BLaER1 (cell line): ENCODE results near the gene IPO7.

ENCODE experiments used
- H3K27ac ChIP-seq: shearing (Covaris generic); formaldehyde crosslinking; 2 replicates; pipeline ENCODE4 v1.8.1; 2022
- H3K27me3 ChIP-seq: shearing (Covaris generic); formaldehyde crosslinking; 2 replicates; pipeline ENCODE4 v1.8.1; 2022
- H3K36me3 ChIP-seq: shearing (Covaris generic); formaldehyde crosslinking; 2 replicates; pipeline ENCODE4 v1.8.1; 2022
- H3K4me1 ChIP-seq: shearing (Covaris generic); formaldehyde crosslinking; 2 replicates; pipeline ENCODE4 v1.8.1; 2022
- H3K4me2 ChIP-seq: shearing (Covaris generic); formaldehyde crosslinking; 2 replicates; pipeline ENCODE4 v1.8.1; 2022
- H3K4me3 ChIP-seq: shearing (Covaris generic); formaldehyde crosslinking; 2 replicates; pipeline ENCODE4 v1.8.1; 2022
- H3K9ac ChIP-seq: shearing (Covaris generic); formaldehyde crosslinking; 2 replicates; pipeline ENCODE4 v1.8.1; 2022
- H3K9me3 ChIP-seq: shearing (Covaris generic); formaldehyde crosslinking; 2 replicates; pipeline ENCODE4 v1.8.1; 2022
- H4K20me1 ChIP-seq: shearing (Covaris generic); formaldehyde crosslinking; 2 replicates; pipeline ENCODE4 v1.8.1; 2022
- Cebpa-rat ChIP-seq: shearing (Covaris generic); IDR thresholded peaks from 2 replicates; pipeline ENCODE4 v1.8.1; 2022

Gene IPO7

DNA sequence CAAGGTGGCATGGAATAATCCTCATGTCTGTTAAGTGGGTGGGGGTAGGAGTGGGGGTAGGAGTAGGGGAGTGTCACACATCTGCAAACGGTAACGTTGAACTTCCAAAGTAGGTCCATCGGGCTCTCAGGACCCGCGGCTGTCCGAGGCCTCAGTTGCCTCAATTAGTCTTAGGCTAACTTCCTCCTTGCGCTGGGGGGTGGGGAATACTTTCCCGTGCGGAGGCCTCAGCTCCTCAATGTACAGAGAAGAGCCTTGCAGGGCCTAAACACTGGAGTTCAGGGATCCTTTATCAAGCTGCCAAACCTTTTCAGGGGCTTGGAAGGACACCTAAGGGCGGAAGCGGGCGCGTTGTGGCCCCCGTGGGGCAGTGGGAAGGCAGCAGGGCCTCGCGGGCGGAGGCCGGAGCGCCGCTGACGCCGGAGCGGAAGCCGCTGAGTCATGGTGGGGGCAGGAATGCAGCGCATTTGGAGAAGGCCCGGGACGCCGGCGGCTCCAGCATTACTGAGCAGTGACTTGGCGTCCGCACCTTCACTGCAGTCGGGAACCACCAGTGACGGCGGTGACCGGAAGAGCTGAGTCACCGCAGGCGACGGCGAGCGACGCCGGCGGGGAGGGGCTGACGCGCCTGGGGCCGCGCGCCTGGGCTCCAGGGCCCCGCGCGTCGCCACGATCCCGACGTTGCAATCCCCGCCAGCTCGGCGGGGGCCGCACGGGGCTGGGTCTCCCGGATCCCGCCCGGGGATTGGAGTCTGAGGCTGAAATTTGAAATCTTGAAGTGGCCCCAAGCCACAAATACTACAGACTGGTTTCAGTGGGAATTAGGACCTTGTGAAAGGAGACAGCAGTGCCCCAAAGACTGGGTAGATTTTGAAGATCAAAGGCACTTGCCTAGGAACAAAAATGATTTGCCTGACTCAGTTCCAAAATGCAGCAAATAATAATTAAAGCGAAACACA is 20.2 kb upstream of the IPO7 start:
- H3K27ac ChIP-seq = peak overlapping the region; percentile 92
- H3K4me1 ChIP-seq = peaks cover 16% of the 10 kb centered on the region
- no peak for TF ChIP-seq Cebpa-rat
- peak overlapping the region; percentile 83 for H3K9ac ChIP-seq
- H4K20me1 ChIP-seq = no peaks in the 10 kb centered on the region
- peak overlapping the region; percentile 81 for H3K4me2 ChIP-seq
- H3K27me3 ChIP-seq = no peaks in the 10 kb centered on the region
- H3K36me3 ChIP-seq = no peaks in the 10 kb centered on the region
- peak overlapping the region; percentile 70 for H3K4me3 ChIP-seq
- no peaks in the 10 kb centered on the region for H3K9me3 ChIP-seq

DNA sequence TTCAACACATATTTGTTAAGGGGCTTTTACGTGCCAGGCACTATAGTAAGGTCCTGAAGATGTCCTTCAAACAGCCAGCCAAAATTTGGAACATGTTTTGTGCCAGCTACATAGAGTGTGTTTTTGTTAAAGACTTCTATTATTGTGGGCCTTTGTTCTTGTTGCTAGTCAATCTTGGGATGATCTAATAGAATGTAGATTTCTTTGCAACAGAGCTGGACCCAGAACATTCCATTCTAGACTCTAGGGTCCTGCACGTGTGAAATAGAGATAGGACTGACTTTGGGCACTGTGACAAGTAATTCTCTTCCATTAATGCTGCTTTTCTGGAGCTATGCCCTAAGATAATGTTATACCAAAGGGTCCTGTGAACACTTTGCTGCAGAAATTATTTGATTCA is 16.9 kb upstream of the IPO7 start:
- Histone ChIP-seq H3K9ac (no peak overlapping the region), H4K20me1 (no peaks in the 10 kb centered on the region), H3K27me3 (no peaks in the 10 kb centered on the region), H3K27ac (no peak overlapping the region), H3K4me3 (no peak overlapping the region), H3K4me2 (no peak overlapping the region), H3K36me3 (no peaks in the 10 kb centered on the region), H3K9me3 (no peaks in the 10 kb centered on the region), H3K4me1 (peaks cover 16% of the 10 kb centered on the region)
- TF ChIP-seq Cebpa-rat = no peak

DNA sequence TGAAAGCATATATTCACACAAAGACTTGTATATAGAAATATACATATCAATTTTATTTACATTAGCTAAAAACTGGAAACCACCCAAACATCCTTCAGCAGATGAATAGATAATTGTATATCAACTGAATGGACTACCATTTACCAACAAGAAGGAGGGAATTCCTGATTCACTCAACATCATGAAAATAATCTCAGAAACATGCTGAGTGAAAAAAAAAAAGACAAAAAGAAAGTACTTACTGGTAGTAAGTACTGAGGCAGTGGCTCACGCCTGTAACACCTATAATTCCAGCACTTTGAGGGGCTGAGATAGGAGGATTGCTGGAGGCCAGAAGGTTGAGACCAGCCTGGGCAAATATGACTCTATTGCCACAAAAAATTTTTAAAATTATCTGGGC is 7.4 kb upstream of the IPO7 start:
- no peaks in the 10 kb centered on the region for H3K27me3 ChIP-seq
- no peak overlapping the region for H3K4me2 ChIP-seq
- no peaks in the 10 kb centered on the region for H4K20me1 ChIP-seq
- no peaks in the 10 kb centered on the region for H3K9me3 ChIP-seq
- H3K4me3 ChIP-seq = no peak overlapping the region
- TF ChIP-seq Cebpa-rat = no peak
- no peaks in the 10 kb centered on the region for H3K4me1 ChIP-seq
- H3K27ac ChIP-seq = no peak overlapping the region
- H3K36me3 ChIP-seq = no peaks in the 10 kb centered on the region
- H3K9ac ChIP-seq = no peak overlapping the region

DNA sequence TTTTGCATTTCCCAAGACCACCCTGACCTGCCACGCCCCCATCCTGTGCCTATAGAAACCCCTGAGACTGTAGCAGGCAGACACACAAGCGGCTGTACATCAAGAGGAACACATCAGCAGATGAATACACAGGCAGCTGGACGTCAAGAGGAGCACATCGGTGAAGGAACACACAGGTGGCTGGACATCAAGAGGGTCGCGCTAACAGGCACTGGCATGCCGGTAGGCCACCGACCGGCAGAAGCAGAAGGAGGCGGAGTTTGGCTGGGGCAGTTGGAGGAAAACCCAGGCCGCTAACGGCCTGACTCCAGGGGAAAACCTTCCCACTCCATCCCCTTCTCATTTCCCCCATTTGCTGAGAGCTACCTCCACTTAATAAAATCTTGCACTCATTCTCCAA is 5.4 kb upstream of the IPO7 start:
- TF ChIP-seq Cebpa-rat = no peak
- Histone ChIP-seq H3K4me3 (no peak overlapping the region), H4K20me1 (no peaks in the 10 kb centered on the region), H3K9ac (no peak overlapping the region), H3K4me2 (no peak overlapping the region), H3K9me3 (no peaks in the 10 kb centered on the region), H3K4me1 (peaks cover 3% of the 10 kb centered on the region; the same call in 1 of the 2 replicates), H3K36me3 (no peaks in the 10 kb centered on the region), H3K27me3 (no peaks in the 10 kb centered on the region), H3K27ac (no peak overlapping the region)

DNA sequence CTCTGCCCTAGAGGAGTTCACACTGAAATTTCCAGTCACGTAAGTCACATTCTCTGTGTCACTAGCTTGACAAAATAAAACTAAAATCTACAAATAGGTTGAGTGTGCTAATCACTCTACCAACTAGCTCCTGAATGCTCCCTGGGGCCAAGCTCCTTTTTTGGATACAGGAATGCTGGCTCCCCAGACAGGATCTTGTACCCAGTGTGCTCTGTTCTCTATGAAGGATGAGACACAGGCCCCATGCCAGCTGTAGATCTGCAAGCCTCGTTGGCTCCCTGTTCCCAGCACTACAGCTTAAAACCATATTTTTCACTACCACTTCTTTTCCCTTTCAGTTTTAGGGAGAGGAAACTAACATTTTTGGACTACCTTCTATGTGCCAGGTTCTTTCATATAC is 3.7 kb upstream of the IPO7 start:
- H3K4me1 ChIP-seq = peaks cover 9% of the 10 kb centered on the region
- no peaks in the 10 kb centered on the region for H3K27me3 ChIP-seq
- H3K36me3 ChIP-seq = no peaks in the 10 kb centered on the region
- H3K9ac ChIP-seq = no peak overlapping the region
- TF ChIP-seq Cebpa-rat = no peak
- H3K9me3 ChIP-seq = no peaks in the 10 kb centered on the region
- no peak overlapping the region for H3K27ac ChIP-seq
- no peak overlapping the region for H3K4me2 ChIP-seq
- H3K4me3 ChIP-seq = no peak overlapping the region
- peaks cover 12% of the 10 kb centered on the region for H4K20me1 ChIP-seq

DNA sequence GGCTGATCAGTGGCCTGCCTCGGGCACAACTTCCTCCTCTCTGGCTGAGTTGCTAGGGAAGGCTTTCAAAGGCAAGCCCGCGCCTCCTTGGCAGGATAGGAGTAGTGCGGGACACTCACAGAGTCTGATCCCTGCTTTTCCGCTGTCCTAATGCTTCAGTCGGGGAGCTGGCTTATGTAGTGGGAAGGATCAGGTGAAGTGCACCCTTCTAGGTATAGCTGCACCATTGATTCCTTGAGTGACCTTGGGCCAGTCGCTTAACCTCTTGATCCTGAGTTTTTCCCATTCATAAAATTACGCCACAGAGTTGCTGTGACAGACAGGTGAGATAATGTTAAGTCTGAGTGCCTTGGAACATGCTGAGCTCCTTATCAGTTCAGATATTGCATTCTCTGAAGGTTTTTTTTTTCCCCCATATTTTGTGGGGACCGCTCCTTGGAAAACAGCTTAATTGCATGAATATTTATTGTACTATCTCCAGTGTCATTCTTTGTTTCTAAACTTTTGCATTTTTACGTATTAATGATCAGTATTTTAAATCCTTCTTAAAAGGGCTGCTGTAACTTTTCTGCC is 961 bp downstream of the IPO7 start:
- Histone ChIP-seq H3K27me3 (no peaks in the 10 kb centered on the region), H3K9me3 (no peaks in the 10 kb centered on the region), H3K4me2 (peak overlapping the region; percentile 93), H3K9ac (peak overlapping the region; percentile 96), H3K36me3 (peaks cover 31% of the 10 kb centered on the region), H3K27ac (peak overlapping the region; percentile 95), H3K4me1 (peaks cover 25% of the 10 kb centered on the region), H3K4me3 (peak overlapping the region; percentile 84), H4K20me1 (peaks cover 59% of the 10 kb centered on the region)
- TF ChIP-seq Cebpa-rat = no peak

DNA sequence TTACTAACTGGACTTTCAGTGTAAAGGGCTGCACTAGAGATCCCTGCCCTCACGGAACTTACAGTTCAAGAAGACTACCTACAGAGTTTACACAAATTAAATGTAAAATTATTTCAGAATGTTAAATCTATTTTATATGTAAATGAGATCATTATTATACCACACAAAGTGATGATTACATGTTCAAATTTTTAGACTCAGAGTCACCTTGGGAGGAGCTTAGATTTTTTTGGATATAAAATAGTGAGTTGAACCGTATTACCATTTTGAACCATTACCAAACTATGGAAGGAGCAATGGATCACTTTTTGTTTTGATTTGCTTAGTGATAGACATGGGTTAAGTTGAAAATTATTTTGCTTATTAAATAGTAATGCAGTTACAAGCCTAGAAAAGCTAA is 1.6 kb downstream of the IPO7 start:
- no peaks in the 10 kb centered on the region for H3K27me3 ChIP-seq
- H3K27ac ChIP-seq = no peak overlapping the region
- H3K9me3 ChIP-seq = no peaks in the 10 kb centered on the region
- H3K4me1 ChIP-seq = peaks cover 25% of the 10 kb centered on the region
- peak overlapping the region; percentile 84 for H3K4me3 ChIP-seq
- peaks cover 38% of the 10 kb centered on the region for H3K36me3 ChIP-seq
- peak overlapping the region; percentile 93 for H3K4me2 ChIP-seq
- peak overlapping the region; percentile 96 for H3K9ac ChIP-seq
- TF ChIP-seq Cebpa-rat = no peak
- peaks cover 65% of the 10 kb centered on the region for H4K20me1 ChIP-seq

DNA sequence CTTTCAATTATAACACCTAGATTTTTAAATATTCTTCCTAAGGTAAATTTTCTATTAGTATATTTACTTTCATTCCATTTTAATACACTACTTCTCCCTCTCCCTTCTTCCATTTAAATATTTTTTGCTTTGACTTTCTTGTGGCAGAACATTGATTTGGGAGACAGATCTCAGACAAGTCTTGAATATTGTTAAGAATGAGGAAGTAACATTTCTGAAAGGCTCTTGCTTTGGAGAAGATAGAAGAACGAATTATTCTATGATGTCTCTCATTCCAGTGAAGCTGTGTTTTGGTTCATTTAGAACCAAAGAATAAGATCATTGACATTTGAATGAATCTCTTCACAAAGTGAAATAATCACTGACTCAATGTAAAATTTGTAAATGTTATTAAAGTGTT is 2.4 kb downstream of the IPO7 start:
- no peak overlapping the region for H3K9ac ChIP-seq
- H3K27ac ChIP-seq = no peak overlapping the region
- TF ChIP-seq Cebpa-rat = no peak
- H3K4me3 ChIP-seq = no peak overlapping the region
- no peaks in the 10 kb centered on the region for H3K27me3 ChIP-seq
- H3K36me3 ChIP-seq = peaks cover 46% of the 10 kb centered on the region
- H3K4me2 ChIP-seq = peak overlapping the region; percentile 93
- H3K4me1 ChIP-seq = peaks cover 25% of the 10 kb centered on the region
- no peaks in the 10 kb centered on the region for H3K9me3 ChIP-seq
- H4K20me1 ChIP-seq = peaks cover 74% of the 10 kb centered on the region

DNA sequence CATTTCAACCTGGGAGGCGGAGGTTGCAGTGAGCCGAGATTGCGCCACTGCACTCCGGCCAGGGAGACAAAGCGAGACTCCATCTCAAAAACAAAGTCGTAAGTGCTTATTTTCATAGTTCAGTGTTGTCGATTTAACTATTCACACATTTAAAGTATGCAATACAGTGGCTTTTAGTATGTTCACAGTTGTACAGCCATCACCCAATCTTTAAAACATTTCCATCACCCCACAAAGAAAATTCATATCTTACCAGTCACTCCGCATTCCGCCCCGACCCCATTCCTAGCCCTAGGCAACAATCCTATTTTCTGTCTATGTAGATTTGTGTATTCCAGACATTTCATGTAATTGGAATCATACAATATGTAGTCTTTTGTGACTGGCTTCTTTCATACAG is 11.9 kb downstream of the IPO7 start:
- no peak for TF ChIP-seq Cebpa-rat
- H3K4me2 ChIP-seq = peak overlapping the region; percentile 22; the same call in 1 of the 2 replicates
- H4K20me1 ChIP-seq = peaks cover 100% of the 10 kb centered on the region
- H3K4me3 ChIP-seq = no peak overlapping the region
- H3K9me3 ChIP-seq = no peaks in the 10 kb centered on the region
- H3K27me3 ChIP-seq = no peaks in the 10 kb centered on the region
- no peak overlapping the region for H3K9ac ChIP-seq
- H3K27ac ChIP-seq = no peak overlapping the region
- H3K36me3 ChIP-seq = peaks cover 64% of the 10 kb centered on the region
- peaks cover 52% of the 10 kb centered on the region for H3K4me1 ChIP-seq

DNA sequence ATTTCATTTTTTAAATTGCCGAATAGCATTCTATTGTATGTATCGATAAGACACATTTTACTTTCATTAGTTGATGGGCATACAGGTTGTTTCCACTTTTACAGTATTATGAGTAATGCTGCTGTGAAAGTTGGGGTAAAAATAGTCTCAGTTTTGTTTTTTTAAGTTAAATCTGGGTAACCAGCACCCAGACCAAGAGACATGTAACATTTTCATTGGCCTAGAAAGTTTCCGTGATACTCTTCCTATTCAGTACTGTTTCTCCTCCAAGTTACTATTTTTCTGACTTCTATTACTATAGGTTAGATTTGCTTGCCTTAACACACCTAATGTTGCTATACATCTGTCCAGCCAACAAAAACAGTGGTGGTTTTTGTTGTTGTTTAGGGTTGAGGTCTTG is 12.3 kb downstream of the IPO7 start:
- no peak for TF ChIP-seq Cebpa-rat
- Histone ChIP-seq H3K27ac (no peak overlapping the region), H3K9ac (no peak overlapping the region), H3K9me3 (no peaks in the 10 kb centered on the region), H3K36me3 (peaks cover 60% of the 10 kb centered on the region), H4K20me1 (peaks cover 100% of the 10 kb centered on the region), H3K4me1 (peaks cover 52% of the 10 kb centered on the region), H3K4me2 (no peak overlapping the region; the same call in 1 of the 2 replicates), H3K4me3 (no peak overlapping the region), H3K27me3 (no peaks in the 10 kb centered on the region)
